MM.1S (cell line): Measurements from ENCODE around the gene OSBPL10.

Experiments
- EZH2 ChIP-seq: fragments of 300-600 bp; sonication (generic); optimal IDR thresholded peaks from 2 replicates; pipeline ENCODE3; 2017; ENCODE audit warnings: low read depth, mild to moderate bottlenecking, antibody characterized with exemption, low read length, mixed read lengths
- TF ChIP-seq, protein P1 (sequence below): fragments of 300-600 bp; sonication (generic); IDR thresholded peaks from 2 replicates; pipeline ENCODE4 v1.5.1; 2016; ENCODE audit warnings: antibody characterized with exemption, low read length, mixed read lengths

DNA sequence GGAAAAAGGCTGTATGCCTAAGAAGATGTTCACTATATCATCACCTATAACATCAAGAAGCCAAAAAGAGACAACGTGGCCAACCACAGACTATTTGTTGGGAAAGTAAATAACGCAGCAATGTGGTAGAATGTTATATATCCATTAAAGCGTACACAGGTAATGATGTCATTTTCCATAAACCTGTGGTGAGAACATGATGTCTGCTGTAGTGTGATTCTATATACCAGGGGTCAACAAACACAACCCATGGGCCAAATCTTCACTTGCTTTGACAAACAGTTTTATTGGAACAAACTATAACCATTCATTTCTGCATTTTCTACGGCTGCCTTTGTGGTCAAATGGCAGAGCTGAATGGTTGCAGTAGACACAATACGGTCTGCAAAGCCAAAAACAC lies 287.7 kb downstream of the OSBPL10 start:
- TF ChIP-seq, protein P1, sequence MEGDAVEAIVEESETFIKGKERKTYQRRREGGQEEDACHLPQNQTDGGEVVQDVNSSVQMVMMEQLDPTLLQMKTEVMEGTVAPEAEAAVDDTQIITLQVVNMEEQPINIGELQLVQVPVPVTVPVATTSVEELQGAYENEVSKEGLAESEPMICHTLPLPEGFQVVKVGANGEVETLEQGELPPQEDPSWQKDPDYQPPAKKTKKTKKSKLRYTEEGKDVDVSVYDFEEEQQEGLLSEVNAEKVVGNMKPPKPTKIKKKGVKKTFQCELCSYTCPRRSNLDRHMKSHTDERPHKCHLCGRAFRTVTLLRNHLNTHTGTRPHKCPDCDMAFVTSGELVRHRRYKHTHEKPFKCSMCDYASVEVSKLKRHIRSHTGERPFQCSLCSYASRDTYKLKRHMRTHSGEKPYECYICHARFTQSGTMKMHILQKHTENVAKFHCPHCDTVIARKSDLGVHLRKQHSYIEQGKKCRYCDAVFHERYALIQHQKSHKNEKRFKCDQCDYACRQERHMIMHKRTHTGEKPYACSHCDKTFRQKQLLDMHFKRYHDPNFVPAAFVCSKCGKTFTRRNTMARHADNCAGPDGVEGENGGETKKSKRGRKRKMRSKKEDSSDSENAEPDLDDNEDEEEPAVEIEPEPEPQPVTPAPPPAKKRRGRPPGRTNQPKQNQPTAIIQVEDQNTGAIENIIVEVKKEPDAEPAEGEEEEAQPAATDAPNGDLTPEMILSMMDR = no peak
- TF ChIP-seq EZH2 = no peak
